Liver (tissue), 3 donors: ENCODE results near the gene GNG4.

ENCODE experiments used
- FOXA1 ChIP-seq: IDR thresholded peaks from 2 replicates; pipeline ENCODE4 v1.6.1; 2016; ENCODE audit warnings: antibody characterized with exemption
- GABPA ChIP-seq, 2 donors: IDR thresholded peaks in 1 of 2; conservative IDR thresholded peaks in 1 of 2; 2 replicates each; pipeline ENCODE4 v1.6.1; 2016; ENCODE audit warnings: antibody characterized with exemption in 2 of 2, mild to moderate bottlenecking in 1 of 2, moderate library complexity in 1 of 2
- HNF4G ChIP-seq: IDR thresholded peaks from 2 replicates; pipeline ENCODE4 v1.6.1; 2016; ENCODE audit warnings: antibody characterized with exemption
- JUND ChIP-seq, 2 donors: IDR thresholded peaks; 2 replicates each; pipeline ENCODE4 v1.6.1; 2016; ENCODE audit warnings: antibody characterized with exemption in 2 of 2
- RAD21 ChIP-seq, 2 donors: IDR thresholded peaks; 2 replicates each; pipeline ENCODE4 v1.6.1; 2016; ENCODE audit warnings: antibody characterized with exemption in 2 of 2, mild to moderate bottlenecking in 2 of 2
- SP1 ChIP-seq: IDR thresholded peaks from 2 replicates; pipeline ENCODE4 v1.6.1; 2018; ENCODE audit warnings: antibody characterized with exemption, mild to moderate bottlenecking
- TAF1 ChIP-seq: conservative IDR thresholded peaks from 2 replicates; pipeline ENCODE4 v1.6.1; 2016; ENCODE audit warnings: antibody characterized with exemption, mild to moderate bottlenecking
- YY1 ChIP-seq: IDR thresholded peaks from 2 replicates; pipeline ENCODE4 v1.6.1; 2016; ENCODE audit warnings: antibody characterized with exemption, mild to moderate bottlenecking
- TF ChIP-seq, protein P1 (sequence below): fragments of 150-350 bp; IDR thresholded peaks from 2 replicates; pipeline ENCODE4 v1.5.1; 2017; ENCODE audit warnings: improper control_type of control experiment, low read depth, low read length; ENCODE audit not compliant: missing input control
- TF ChIP-seq, protein P2 (sequence below): IDR thresholded peaks from 2 replicates; pipeline ENCODE4 v1.6.1; 2016; ENCODE audit warnings: antibody characterized with exemption
- TF ChIP-seq, protein P3 (sequence below): IDR thresholded peaks from 2 replicates; pipeline ENCODE4 v1.6.1; 2016; ENCODE audit warnings: antibody characterized with exemption
- TF ChIP-seq, protein P4 (sequence below): IDR thresholded peaks from 2 replicates; pipeline ENCODE4 v1.6.1; 2016; ENCODE audit warnings: antibody characterized with exemption, mild to moderate bottlenecking
- TF ChIP-seq, protein P5 (sequence below): IDR thresholded peaks from 2 replicates; pipeline ENCODE4 v1.6.1; 2016; ENCODE audit warnings: antibody characterized with exemption
- donor health status: healthy.
- donor health status: healthy.

DNA sequence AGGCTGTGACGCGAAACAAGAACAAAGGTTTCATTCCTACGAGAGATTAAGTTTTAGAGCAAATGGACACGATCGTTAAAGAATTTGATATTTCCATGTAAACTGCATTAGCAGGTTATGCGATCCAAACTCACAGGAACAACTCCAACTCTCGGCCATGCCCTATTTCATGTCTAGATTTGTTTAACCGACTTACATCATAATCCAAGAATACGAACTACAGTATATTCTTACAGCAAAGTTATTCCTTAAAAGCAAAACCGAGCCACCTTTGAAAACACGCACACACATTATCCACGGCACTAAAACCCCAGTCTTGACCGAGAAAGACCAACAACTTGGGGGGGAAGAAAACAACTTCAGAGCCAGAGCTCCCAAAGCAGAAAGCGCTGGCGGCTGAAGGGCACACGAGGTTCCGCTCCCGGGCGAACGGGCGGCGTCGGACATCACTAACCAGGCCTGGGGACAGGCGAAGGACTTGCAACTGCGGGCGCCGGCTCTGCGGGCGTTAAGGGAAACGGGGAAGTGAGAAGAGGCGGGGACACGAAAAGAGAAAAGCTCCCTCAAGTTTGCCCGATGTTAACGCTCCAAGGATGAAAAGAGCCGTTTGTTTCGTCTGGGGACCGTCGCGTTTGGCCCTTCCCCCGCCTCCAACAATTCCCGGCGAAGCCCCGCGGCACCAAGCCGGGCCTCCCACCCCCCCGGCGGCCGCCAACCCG lies 146.0 kb downstream of the GNG4 start:
- TF ChIP-seq, protein P1, sequence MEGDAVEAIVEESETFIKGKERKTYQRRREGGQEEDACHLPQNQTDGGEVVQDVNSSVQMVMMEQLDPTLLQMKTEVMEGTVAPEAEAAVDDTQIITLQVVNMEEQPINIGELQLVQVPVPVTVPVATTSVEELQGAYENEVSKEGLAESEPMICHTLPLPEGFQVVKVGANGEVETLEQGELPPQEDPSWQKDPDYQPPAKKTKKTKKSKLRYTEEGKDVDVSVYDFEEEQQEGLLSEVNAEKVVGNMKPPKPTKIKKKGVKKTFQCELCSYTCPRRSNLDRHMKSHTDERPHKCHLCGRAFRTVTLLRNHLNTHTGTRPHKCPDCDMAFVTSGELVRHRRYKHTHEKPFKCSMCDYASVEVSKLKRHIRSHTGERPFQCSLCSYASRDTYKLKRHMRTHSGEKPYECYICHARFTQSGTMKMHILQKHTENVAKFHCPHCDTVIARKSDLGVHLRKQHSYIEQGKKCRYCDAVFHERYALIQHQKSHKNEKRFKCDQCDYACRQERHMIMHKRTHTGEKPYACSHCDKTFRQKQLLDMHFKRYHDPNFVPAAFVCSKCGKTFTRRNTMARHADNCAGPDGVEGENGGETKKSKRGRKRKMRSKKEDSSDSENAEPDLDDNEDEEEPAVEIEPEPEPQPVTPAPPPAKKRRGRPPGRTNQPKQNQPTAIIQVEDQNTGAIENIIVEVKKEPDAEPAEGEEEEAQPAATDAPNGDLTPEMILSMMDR = no peak
- no peak for TF ChIP-seq GABPA (IDR thresholded peaks at IDR 0.05 in 1 of 2, conservative IDR thresholded peaks at IDR 0.05 in 1 of 2)
- TF ChIP-seq, protein P2, sequence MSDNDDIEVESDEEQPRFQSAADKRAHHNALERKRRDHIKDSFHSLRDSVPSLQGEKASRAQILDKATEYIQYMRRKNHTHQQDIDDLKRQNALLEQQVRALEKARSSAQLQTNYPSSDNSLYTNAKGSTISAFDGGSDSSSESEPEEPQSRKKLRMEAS = no peak
- TF ChIP-seq, protein P3, sequence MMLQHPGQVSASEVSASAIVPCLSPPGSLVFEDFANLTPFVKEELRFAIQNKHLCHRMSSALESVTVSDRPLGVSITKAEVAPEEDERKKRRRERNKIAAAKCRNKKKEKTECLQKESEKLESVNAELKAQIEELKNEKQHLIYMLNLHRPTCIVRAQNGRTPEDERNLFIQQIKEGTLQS = no peak
- no peak for TF ChIP-seq SP1
- TF ChIP-seq, protein P4, sequence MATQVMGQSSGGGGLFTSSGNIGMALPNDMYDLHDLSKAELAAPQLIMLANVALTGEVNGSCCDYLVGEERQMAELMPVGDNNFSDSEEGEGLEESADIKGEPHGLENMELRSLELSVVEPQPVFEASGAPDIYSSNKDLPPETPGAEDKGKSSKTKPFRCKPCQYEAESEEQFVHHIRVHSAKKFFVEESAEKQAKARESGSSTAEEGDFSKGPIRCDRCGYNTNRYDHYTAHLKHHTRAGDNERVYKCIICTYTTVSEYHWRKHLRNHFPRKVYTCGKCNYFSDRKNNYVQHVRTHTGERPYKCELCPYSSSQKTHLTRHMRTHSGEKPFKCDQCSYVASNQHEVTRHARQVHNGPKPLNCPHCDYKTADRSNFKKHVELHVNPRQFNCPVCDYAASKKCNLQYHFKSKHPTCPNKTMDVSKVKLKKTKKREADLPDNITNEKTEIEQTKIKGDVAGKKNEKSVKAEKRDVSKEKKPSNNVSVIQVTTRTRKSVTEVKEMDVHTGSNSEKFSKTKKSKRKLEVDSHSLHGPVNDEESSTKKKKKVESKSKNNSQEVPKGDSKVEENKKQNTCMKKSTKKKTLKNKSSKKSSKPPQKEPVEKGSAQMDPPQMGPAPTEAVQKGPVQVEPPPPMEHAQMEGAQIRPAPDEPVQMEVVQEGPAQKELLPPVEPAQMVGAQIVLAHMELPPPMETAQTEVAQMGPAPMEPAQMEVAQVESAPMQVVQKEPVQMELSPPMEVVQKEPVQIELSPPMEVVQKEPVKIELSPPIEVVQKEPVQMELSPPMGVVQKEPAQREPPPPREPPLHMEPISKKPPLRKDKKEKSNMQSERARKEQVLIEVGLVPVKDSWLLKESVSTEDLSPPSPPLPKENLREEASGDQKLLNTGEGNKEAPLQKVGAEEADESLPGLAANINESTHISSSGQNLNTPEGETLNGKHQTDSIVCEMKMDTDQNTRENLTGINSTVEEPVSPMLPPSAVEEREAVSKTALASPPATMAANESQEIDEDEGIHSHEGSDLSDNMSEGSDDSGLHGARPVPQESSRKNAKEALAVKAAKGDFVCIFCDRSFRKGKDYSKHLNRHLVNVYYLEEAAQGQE = no peak
- no peak for TF ChIP-seq HNF4G
- no peak for TF ChIP-seq YY1
- TF ChIP-seq, protein P5, sequence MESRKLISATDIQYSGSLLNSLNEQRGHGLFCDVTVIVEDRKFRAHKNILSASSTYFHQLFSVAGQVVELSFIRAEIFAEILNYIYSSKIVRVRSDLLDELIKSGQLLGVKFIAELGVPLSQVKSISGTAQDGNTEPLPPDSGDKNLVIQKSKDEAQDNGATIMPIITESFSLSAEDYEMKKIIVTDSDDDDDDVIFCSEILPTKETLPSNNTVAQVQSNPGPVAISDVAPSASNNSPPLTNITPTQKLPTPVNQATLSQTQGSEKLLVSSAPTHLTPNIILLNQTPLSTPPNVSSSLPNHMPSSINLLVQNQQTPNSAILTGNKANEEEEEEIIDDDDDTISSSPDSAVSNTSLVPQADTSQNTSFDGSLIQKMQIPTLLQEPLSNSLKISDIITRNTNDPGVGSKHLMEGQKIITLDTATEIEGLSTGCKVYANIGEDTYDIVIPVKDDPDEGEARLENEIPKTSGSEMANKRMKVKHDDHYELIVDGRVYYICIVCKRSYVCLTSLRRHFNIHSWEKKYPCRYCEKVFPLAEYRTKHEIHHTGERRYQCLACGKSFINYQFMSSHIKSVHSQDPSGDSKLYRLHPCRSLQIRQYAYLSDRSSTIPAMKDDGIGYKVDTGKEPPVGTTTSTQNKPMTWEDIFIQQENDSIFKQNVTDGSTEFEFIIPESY = no peak
- TF ChIP-seq TAF1 = no peak
- no peak for TF ChIP-seq FOXA1
- TF ChIP-seq JUND (IDR thresholded peaks at IDR 0.05) = no peak
- TF ChIP-seq RAD21 (IDR thresholded peaks at IDR 0.05) = no peak
